Measurements from ENCODE around the gene OSBPL8. TPM values are rescaled to one million over a fixed set of nuclear protein-coding genes. Genes with fewer than 3 reads are reported as not detected.

Gene OSBPL8
- total and polyA plus RNA-seq, 2 donors (not counting 1 experiment from before 2014, with no cell fraction given), result 11.1 to 112 TPM

DNA sequence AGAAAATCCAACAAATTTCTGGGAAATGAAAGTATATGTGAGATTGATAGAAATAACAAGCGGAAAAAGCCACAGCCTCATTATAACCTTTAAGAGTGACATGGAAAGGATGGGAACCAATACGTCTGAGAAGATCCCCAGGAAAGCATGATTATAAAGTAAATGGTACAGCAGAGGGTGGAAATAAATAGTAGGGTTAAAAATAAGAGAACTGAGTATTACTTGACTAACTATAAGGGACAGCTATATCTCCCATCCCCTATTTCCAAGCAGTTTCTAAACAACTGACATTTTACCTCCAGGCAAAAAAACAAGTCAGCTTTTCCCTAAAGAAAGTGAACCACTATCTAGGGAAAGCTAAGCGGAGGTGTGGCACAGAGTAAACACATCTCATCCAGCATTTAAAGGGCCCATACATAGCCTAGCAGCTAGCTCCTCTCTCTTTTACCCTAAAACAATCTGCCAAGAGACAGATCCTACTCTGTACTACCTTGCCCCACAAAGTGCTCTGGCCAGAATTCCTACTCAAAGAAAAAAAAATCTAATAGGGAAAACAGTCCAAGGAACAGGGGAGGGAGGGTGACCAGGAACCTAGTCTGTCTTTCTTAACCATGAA is 11.2 kb downstream of the OSBPL8 start:
- WGBS (ENCODE audit: insufficient coverage), result 100% methylated on average over 1 of the region's 3 CpGs

DNA sequence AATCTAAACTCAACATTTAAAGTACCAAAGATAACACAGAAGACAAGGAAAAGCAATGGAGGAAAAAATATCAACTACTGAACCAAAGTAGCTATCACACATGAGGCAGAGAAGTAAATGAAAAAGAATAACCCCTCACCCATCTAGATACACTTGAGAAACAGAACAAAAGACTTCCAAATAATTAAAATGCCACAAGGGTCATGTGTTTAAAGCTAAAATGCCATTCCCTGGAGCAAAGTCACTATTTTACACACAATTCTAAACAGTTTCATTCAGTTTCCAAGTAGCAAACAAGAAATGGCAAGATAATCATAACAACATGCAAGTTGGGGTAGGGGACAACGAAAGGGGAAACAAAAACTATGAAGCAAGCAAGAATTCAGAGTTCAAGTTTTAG is 12.0 kb downstream of the OSBPL8 start:
- peaks cover 100% of the 10 kb centered on the region for H3K79me2 ChIP-seq (ENCODE audit: control insufficient read depth, insufficient read depth, low read length)

More for the DNA sequence above, 11.2 kb downstream of the OSBPL8 start:
- Mint-ChIP-seq H3K9me3 (ENCODE audit: insufficient read depth) (no peaks in the 10 kb centered on the region), H3K27me3 (no peaks in the 10 kb centered on the region), H3K4me1 (peaks cover 75% of the 10 kb centered on the region), H3K27ac (no peak overlapping the region), H3K4me3 (no peak overlapping the region)
- ChIA-PET POLR2A (no interaction called here), CTCF (interaction anchor here (0.6 kb wide), 1 partner anchor 1021 kb away, joined by 3 read pairs; no protein-coding TSS in a partner anchor)
- Histone ChIP-seq H3K9me3 (ENCODE audit: control extremely low read depth in 1 of 3, control insufficient read depth in 2 of 3, insufficient read depth in 1 of 3, low read length in 2 of 3) (no peaks in the 10 kb centered on the region), H4K20me1 (ENCODE audit: control insufficient read depth, insufficient read depth, low read length, poor library complexity, severe bottlenecking) (peaks cover 80% of the 10 kb centered on the region), H3K4me2 (replicated peaks; ENCODE audit: low read depth, low read length, poor library complexity, severe bottlenecking) (no peak overlapping the region), H3K36me3 (replicated peaks in 1 of 2; ENCODE audit: control extremely low read depth in 1 of 2, control insufficient read depth in 1 of 2, extremely low read depth in 1 of 2, insufficient read depth in 2 of 2, low read length in 1 of 2) (no peaks in the 10 kb centered on the region), H3K27me3 (replicated peaks in 1 of 4; ENCODE audit: control extremely low read depth in 1 of 4, control insufficient read depth in 3 of 4, insufficient read depth in 4 of 4, low read length in 3 of 4) (no peaks in the 10 kb centered on the region), H3K27ac (ENCODE audit: low read length in 2 of 2) (no peak overlapping the region), H3K9ac (ENCODE audit: low read length) (no peak overlapping the region), H3K79me2 (ENCODE audit: control insufficient read depth, insufficient read depth, low read length) (peaks cover 100% of the 10 kb centered on the region), H3K4me3 (ENCODE audit: control extremely low read depth in 1 of 5, extremely low read depth in 1 of 5, insufficient read depth in 1 of 5, low read depth in 2 of 5, low read length in 4 of 5) (no peak overlapping the region), H2AFZ (ENCODE audit: insufficient read depth, low read depth, low read length, poor library complexity, severe bottlenecking) (no peak overlapping the region), H3K4me1 (ENCODE audit: control insufficient read depth in 2 of 2, insufficient read depth in 2 of 2, low read length in 2 of 2) (peaks cover 37 to 52% of the 10 kb centered on the region in 2 donors)
- intact Hi-C loops (cut with micrococcal nuclease), result no loop called here
- TF ChIP-seq, protein P1, sequence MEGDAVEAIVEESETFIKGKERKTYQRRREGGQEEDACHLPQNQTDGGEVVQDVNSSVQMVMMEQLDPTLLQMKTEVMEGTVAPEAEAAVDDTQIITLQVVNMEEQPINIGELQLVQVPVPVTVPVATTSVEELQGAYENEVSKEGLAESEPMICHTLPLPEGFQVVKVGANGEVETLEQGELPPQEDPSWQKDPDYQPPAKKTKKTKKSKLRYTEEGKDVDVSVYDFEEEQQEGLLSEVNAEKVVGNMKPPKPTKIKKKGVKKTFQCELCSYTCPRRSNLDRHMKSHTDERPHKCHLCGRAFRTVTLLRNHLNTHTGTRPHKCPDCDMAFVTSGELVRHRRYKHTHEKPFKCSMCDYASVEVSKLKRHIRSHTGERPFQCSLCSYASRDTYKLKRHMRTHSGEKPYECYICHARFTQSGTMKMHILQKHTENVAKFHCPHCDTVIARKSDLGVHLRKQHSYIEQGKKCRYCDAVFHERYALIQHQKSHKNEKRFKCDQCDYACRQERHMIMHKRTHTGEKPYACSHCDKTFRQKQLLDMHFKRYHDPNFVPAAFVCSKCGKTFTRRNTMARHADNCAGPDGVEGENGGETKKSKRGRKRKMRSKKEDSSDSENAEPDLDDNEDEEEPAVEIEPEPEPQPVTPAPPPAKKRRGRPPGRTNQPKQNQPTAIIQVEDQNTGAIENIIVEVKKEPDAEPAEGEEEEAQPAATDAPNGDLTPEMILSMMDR (IDR thresholded peaks at IDR 0.05), result no peak
- no peak for TF ChIP-seq EZH2 (IDR thresholded peaks at IDR 0.05; ENCODE audit: borderline replicate concordance, insufficient read depth, low read depth, low read length, poor library complexity, severe bottlenecking)
- DNase-seq, result no peak
- ATAC-seq (ENCODE audit: low read depth), result no peak

More for the DNA sequence above, 12.0 kb downstream of the OSBPL8 start:
- ChIA-PET CTCF (no interaction called here), POLR2A (no interaction called here)
- DNase-seq (no peak), ATAC-seq (ENCODE audit: low read depth) (no peak)
- H3K27me3 Mint-ChIP-seq, result no peaks in the 10 kb centered on the region
- no peak overlapping the region for H3K4me3 ChIP-seq (ENCODE audit: control extremely low read depth in 1 of 5, extremely low read depth in 1 of 5, insufficient read depth in 1 of 5, low read depth in 2 of 5, low read length in 4 of 5)
- H3K9me3 ChIP-seq (ENCODE audit: control extremely low read depth in 1 of 3, control insufficient read depth in 2 of 3, insufficient read depth in 1 of 3, low read length in 2 of 3), result no peaks in the 10 kb centered on the region
- H3K4me2 ChIP-seq (replicated peaks; ENCODE audit: low read depth, low read length, poor library complexity, severe bottlenecking), result no peak overlapping the region
- TF ChIP-seq, protein P1 (IDR thresholded peaks at IDR 0.05), result no peak
- no peak for TF ChIP-seq EZH2 (IDR thresholded peaks at IDR 0.05; ENCODE audit: borderline replicate concordance, insufficient read depth, low read depth, low read length, poor library complexity, severe bottlenecking)
- H3K9ac ChIP-seq (ENCODE audit: low read length), result no peak overlapping the region
- H3K36me3 ChIP-seq (replicated peaks in 1 of 2; ENCODE audit: control extremely low read depth in 1 of 2, control insufficient read depth in 1 of 2, extremely low read depth in 1 of 2, insufficient read depth in 2 of 2, low read length in 1 of 2), result no peaks in the 10 kb centered on the region
- H3K4me3 Mint-ChIP-seq, result no peak overlapping the region
- no CpG with 5 or more reads among the region's 1 CpG for WGBS (ENCODE audit: insufficient coverage)
- no peak overlapping the region for H2AFZ ChIP-seq (ENCODE audit: insufficient read depth, low read depth, low read length, poor library complexity, severe bottlenecking)
- H4K20me1 ChIP-seq (ENCODE audit: control insufficient read depth, insufficient read depth, low read length, poor library complexity, severe bottlenecking), result peaks cover 79% of the 10 kb centered on the region
- peaks cover 74% of the 10 kb centered on the region for H3K4me1 Mint-ChIP-seq
- intact Hi-C loops (cut with micrococcal nuclease), result loop anchor here (2.0 kb wide), 1 partner anchor 15 kb away; no protein-coding TSS in a partner anchor
- H3K27me3 ChIP-seq (replicated peaks in 1 of 4; ENCODE audit: control extremely low read depth in 1 of 4, control insufficient read depth in 3 of 4, insufficient read depth in 4 of 4, low read length in 3 of 4), result no peaks in the 10 kb centered on the region
- H3K27ac ChIP-seq (ENCODE audit: low read length in 2 of 2), result no peak overlapping the region
- no peak overlapping the region for H3K27ac Mint-ChIP-seq
- H3K9me3 Mint-ChIP-seq (ENCODE audit: insufficient read depth), result no peaks in the 10 kb centered on the region
- H3K4me1 ChIP-seq (ENCODE audit: control insufficient read depth in 2 of 2, insufficient read depth in 2 of 2, low read length in 2 of 2), result peaks cover 30 to 49% of the 10 kb centered on the region in 2 donors

All from B cell (primary cell).